ENCODE data around the gene AP1M1. TPM values are rescaled to one million over a fixed set of nuclear protein-coding genes. Genes with fewer than 3 reads are reported as not detected.

AP1M1 gene
- total RNA-seq, 1 donor from 2014 or later, result 85.5 TPM

DNA sequence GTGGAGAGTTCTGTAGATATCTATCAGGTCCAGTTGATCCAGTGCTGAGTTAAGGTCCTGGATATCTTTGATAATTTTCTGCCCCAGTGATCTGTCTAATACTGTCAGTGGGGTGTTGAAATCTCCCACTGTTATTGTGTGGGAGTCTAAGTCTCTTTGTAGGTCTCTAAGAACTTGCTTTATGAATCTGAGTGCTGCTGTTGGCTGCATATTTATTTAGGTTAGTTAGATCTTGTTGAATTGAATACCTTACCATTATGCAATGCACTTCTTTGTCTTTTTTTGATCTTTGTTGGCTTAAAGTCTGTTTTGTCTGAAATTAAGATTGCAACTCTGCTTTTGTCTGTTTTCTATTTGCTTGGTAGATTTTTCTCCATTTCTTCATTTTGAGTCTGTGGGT lies 15.4 kb downstream of the AP1M1 start:
- Mint-ChIP-seq H3K9me3 (ENCODE audit: unreplicated experiment) (no peaks in the 10 kb centered on the region), H3K4me3 (ENCODE audit: unreplicated experiment) (no peak overlapping the region), H3K27me3 (ENCODE audit: unreplicated experiment) (no peaks in the 10 kb centered on the region), H3K4me1 (ENCODE audit: unreplicated experiment) (no peaks in the 10 kb centered on the region), H3K27ac (ENCODE audit: unreplicated experiment) (peak overlapping the region; percentile 25), H3K36me3 (ENCODE audit: unreplicated experiment) (peaks cover 71% of the 10 kb centered on the region)
- no peak for TF ChIP-seq CTCF (IDR thresholded peaks at IDR 0.05)
- no peak for DNase-seq (ENCODE audit: extremely low spot score, unreplicated experiment)

- H3K27me3 Mint-ChIP-seq (ENCODE audit: unreplicated experiment), result no peaks in the 10 kb centered on the region
- H3K9me3 Mint-ChIP-seq (ENCODE audit: unreplicated experiment), result peaks cover 5% of the 10 kb centered on the region
- H3K4me1 Mint-ChIP-seq (ENCODE audit: unreplicated experiment), result no peaks in the 10 kb centered on the region
- no peak for TF ChIP-seq CTCF (IDR thresholded peaks at IDR 0.05)
- DNase-seq (ENCODE audit: extremely low spot score, unreplicated experiment), result no peak
- H3K27ac Mint-ChIP-seq (ENCODE audit: unreplicated experiment), result no peak overlapping the region
- peaks cover 70% of the 10 kb centered on the region for H3K36me3 Mint-ChIP-seq (ENCODE audit: unreplicated experiment)
- no peak overlapping the region for H3K4me3 Mint-ChIP-seq (ENCODE audit: unreplicated experiment)
Measured at GRCh38 chr19:16216744-16217670, 19.3 kb downstream of the AP1M1 start.

GRCh38 chr19:16217716-16218451 lies 20.2 kb downstream of the AP1M1 start:
- Mint-ChIP-seq H3K36me3 (ENCODE audit: unreplicated experiment) (peaks cover 68% of the 10 kb centered on the region), H3K4me1 (ENCODE audit: unreplicated experiment) (no peaks in the 10 kb centered on the region), H3K27ac (ENCODE audit: unreplicated experiment) (no peak overlapping the region), H3K9me3 (ENCODE audit: unreplicated experiment) (peaks cover 8% of the 10 kb centered on the region), H3K27me3 (ENCODE audit: unreplicated experiment) (no peaks in the 10 kb centered on the region), H3K4me3 (ENCODE audit: unreplicated experiment) (no peak overlapping the region)
- no peak for TF ChIP-seq CTCF (IDR thresholded peaks at IDR 0.05)
- DNase-seq (ENCODE audit: extremely low spot score, unreplicated experiment), result no peak

GRCh38 chr19:16218851-16219250 lies 21.1 kb downstream of the AP1M1 start:
- no peak overlapping the region for H3K27ac Mint-ChIP-seq (ENCODE audit: unreplicated experiment)
- TF ChIP-seq CTCF (IDR thresholded peaks at IDR 0.05), result no peak
- H3K4me1 Mint-ChIP-seq (ENCODE audit: unreplicated experiment), result no peaks in the 10 kb centered on the region
- H3K36me3 Mint-ChIP-seq (ENCODE audit: unreplicated experiment), result peaks cover 68% of the 10 kb centered on the region
- H3K27me3 Mint-ChIP-seq (ENCODE audit: unreplicated experiment), result no peaks in the 10 kb centered on the region
- H3K4me3 Mint-ChIP-seq (ENCODE audit: unreplicated experiment), result no peak overlapping the region
- no peak for DNase-seq (ENCODE audit: extremely low spot score, unreplicated experiment)
- peaks cover 8% of the 10 kb centered on the region for H3K9me3 Mint-ChIP-seq (ENCODE audit: unreplicated experiment)

- Mint-ChIP-seq H3K36me3 (ENCODE audit: unreplicated experiment) (peaks cover 53% of the 10 kb centered on the region), H3K27me3 (ENCODE audit: unreplicated experiment) (no peaks in the 10 kb centered on the region)
Measured at GRCh38 chr19:16222806-16223205, 25.1 kb downstream of the AP1M1 start.

More at GRCh38 chr19:16222806-16223205, 25.1 kb downstream of the AP1M1 start:
- no peak for TF ChIP-seq CTCF (IDR thresholded peaks at IDR 0.05)
- Mint-ChIP-seq H3K9me3 (ENCODE audit: unreplicated experiment) (peaks cover 8% of the 10 kb centered on the region), H3K4me1 (ENCODE audit: unreplicated experiment) (no peaks in the 10 kb centered on the region), H3K4me3 (ENCODE audit: unreplicated experiment) (no peak overlapping the region), H3K27ac (ENCODE audit: unreplicated experiment) (no peak overlapping the region)
- no peak for DNase-seq (ENCODE audit: extremely low spot score, unreplicated experiment)

Measured in osteocyte (in vitro differentiated cells).